SK-N-SH (cell line): ENCODE results near the gene SP6.

Experiments
- CTCF ChIP-seq: fragments of 200-600 bp; sonication (generic); IDR thresholded peaks from 2 replicates; pipeline ENCODE4 v1.6.1; 2017; ENCODE audit warnings: antibody characterized with exemption, mild to moderate bottlenecking, moderate library complexity
- EP300 ChIP-seq, 2 experiments: IDR thresholded peaks; 2 replicates each; pipeline versions ENCODE4 v1.4.0 to v1.6.1; 2012; ENCODE audit warnings: borderline replicate concordance in 1 of 2, low read depth in 1 of 2, low read length in 1 of 2
- EZH2phosphoT487 ChIP-seq: fragments of 200-600 bp; sonication (generic); IDR thresholded peaks from 2 replicates; pipeline ENCODE4 v1.6.1; 2017; ENCODE audit warnings: low read depth, mixed run types, mild to moderate bottlenecking, antibody characterized with exemption, moderate library complexity, borderline replicate concordance
- FOXJ3 ChIP-seq: sonication (generic); formaldehyde crosslinking; IDR thresholded peaks from 2 replicates; pipeline ENCODE4 v1.5.1; 2020; ENCODE audit warnings: mild to moderate bottlenecking, missing genetic modification reagents
- JUND ChIP-seq: IDR thresholded peaks from 2 replicates; pipeline ENCODE4 v1.4.0; 2012
- POLR2AphosphoS5 ChIP-seq: IDR thresholded peaks from 2 replicates; pipeline ENCODE4 v1.6.1; 2012; ENCODE audit warnings: low read depth, low read length
- REST ChIP-seq: IDR thresholded peaks from 2 replicates; pipeline ENCODE4 v1.6.1; 2012; ENCODE audit warnings: mild to moderate bottlenecking, low read depth, low read length, moderate library complexity
- RFX5 ChIP-seq: IDR thresholded peaks from 2 replicates; pipeline ENCODE4 v1.6.1; 2012; ENCODE audit warnings: mild to moderate bottlenecking, improper control_type of control experiment, low read length
- SMC3 ChIP-seq: IDR thresholded peaks from 2 replicates; pipeline ENCODE4 v1.6.1; 2012; ENCODE audit warnings: low read depth, low read length, improper control_type of control experiment

GRCh38 chr17:47845716-47846075, 5.3 kb downstream of the SP6 start:
- TF ChIP-seq EP300 (IDR thresholded peaks at IDR 0.05; ENCODE audit: borderline replicate concordance in 1 of 2, low read depth in 1 of 2, low read length in 1 of 2) (no peak), CTCF (no peak), EZH2phosphoT487 (no peak), POLR2AphosphoS5 (no peak), JUND (no peak), REST (no peak), SMC3 (no peak), FOXJ3 (no peak), RFX5 (no peak)
